ENCODE measurements around the gene BICC1.

Gene BICC1

GRCh38 chr10:58829839-58830238 lies 317.2 kb downstream of the BICC1 start:
- Histone ChIP-seq H3K4me1 (ENCODE audit: low read depth, poor library complexity, severe bottlenecking) (no peaks in the 10 kb centered on the region), H3K9ac (no peak overlapping the region), H4K20me1 (ENCODE audit: insufficient read depth) (no peaks in the 10 kb centered on the region), H3K27ac (no peak overlapping the region), H3K27me3 (ENCODE audit: insufficient read depth, low read depth) (no peaks in the 10 kb centered on the region), H3K4me3 (IDR thresholded peaks at IDR 0.05; ENCODE audit: insufficient read depth, low read depth, low read length) (no peak overlapping the region), H2AFZ (ENCODE audit: low read depth) (no peak overlapping the region), H3K79me2 (ENCODE audit: insufficient read depth, low read depth) (no peaks in the 10 kb centered on the region), H3K4me2 (no peak overlapping the region), H3K36me3 (ENCODE audit: insufficient read depth) (no peaks in the 10 kb centered on the region)
- no peak for TF ChIP-seq CTCF (conservative IDR thresholded peaks at IDR 0.05; ENCODE audit: low read depth, low read length)

GRCh38 chr10:58830697-58831096 lies 318.0 kb downstream of the BICC1 start:
- H3K4me3 ChIP-seq (IDR thresholded peaks at IDR 0.05; ENCODE audit: insufficient read depth, low read depth, low read length) = no peak overlapping the region
- no peak overlapping the region for H3K4me2 ChIP-seq

GRCh38 chr10:58833771-58834561 lies 321.3 kb downstream of the BICC1 start:
- no peak overlapping the region for H2AFZ ChIP-seq (ENCODE audit: low read depth)
- no peak overlapping the region for H3K4me2 ChIP-seq
- H3K27ac ChIP-seq = no peak overlapping the region
- H3K4me1 ChIP-seq (ENCODE audit: low read depth, poor library complexity, severe bottlenecking) = no peaks in the 10 kb centered on the region
- no peaks in the 10 kb centered on the region for H3K36me3 ChIP-seq (ENCODE audit: insufficient read depth)
- no peak overlapping the region for H3K4me3 ChIP-seq (IDR thresholded peaks at IDR 0.05; ENCODE audit: insufficient read depth, low read depth, low read length)
- no peaks in the 10 kb centered on the region for H3K79me2 ChIP-seq (ENCODE audit: insufficient read depth, low read depth)
- no peak for TF ChIP-seq CTCF (conservative IDR thresholded peaks at IDR 0.05; ENCODE audit: low read depth, low read length)
- no peak overlapping the region for H3K9ac ChIP-seq
- no peaks in the 10 kb centered on the region for H4K20me1 ChIP-seq (ENCODE audit: insufficient read depth)
- no peaks in the 10 kb centered on the region for H3K27me3 ChIP-seq (ENCODE audit: insufficient read depth, low read depth)

More at GRCh38 chr10:58830697-58831096, 318.0 kb downstream of the BICC1 start:
- no peaks in the 10 kb centered on the region for H3K4me1 ChIP-seq (ENCODE audit: low read depth, poor library complexity, severe bottlenecking)
- TF ChIP-seq CTCF (conservative IDR thresholded peaks at IDR 0.05; ENCODE audit: low read depth, low read length) = no peak
- H3K9ac ChIP-seq = no peak overlapping the region
- H3K27me3 ChIP-seq (ENCODE audit: insufficient read depth, low read depth) = no peaks in the 10 kb centered on the region
- H3K36me3 ChIP-seq (ENCODE audit: insufficient read depth) = no peaks in the 10 kb centered on the region
- no peaks in the 10 kb centered on the region for H4K20me1 ChIP-seq (ENCODE audit: insufficient read depth)
- H3K79me2 ChIP-seq (ENCODE audit: insufficient read depth, low read depth) = no peaks in the 10 kb centered on the region
- H2AFZ ChIP-seq (ENCODE audit: low read depth) = no peak overlapping the region
- no peak overlapping the region for H3K27ac ChIP-seq

GRCh38 chr10:58836176-58836700 lies 323.6 kb downstream of the BICC1 start:
- no peak overlapping the region for H2AFZ ChIP-seq (ENCODE audit: low read depth)
- no peak overlapping the region for H3K9ac ChIP-seq
- no peak overlapping the region for H3K4me3 ChIP-seq (IDR thresholded peaks at IDR 0.05; ENCODE audit: insufficient read depth, low read depth, low read length)
- no peaks in the 10 kb centered on the region for H4K20me1 ChIP-seq (ENCODE audit: insufficient read depth)
- no peaks in the 10 kb centered on the region for H3K79me2 ChIP-seq (ENCODE audit: insufficient read depth, low read depth)
- H3K27ac ChIP-seq = no peak overlapping the region
- H3K27me3 ChIP-seq (ENCODE audit: insufficient read depth, low read depth) = no peaks in the 10 kb centered on the region
- no peak overlapping the region for H3K4me2 ChIP-seq
- H3K4me1 ChIP-seq (ENCODE audit: low read depth, poor library complexity, severe bottlenecking) = no peaks in the 10 kb centered on the region
- no peak for TF ChIP-seq CTCF (conservative IDR thresholded peaks at IDR 0.05; ENCODE audit: low read depth, low read length)
- no peaks in the 10 kb centered on the region for H3K36me3 ChIP-seq (ENCODE audit: insufficient read depth)

Measured in KMS-11 (cell line).